GM12878 (cell line): ENCODE results near the gene TMTC1. TPM values are rescaled to one million over a fixed set of nuclear protein-coding genes. Genes with fewer than 3 reads are reported as not detected.

ENCODE experiments used
- ATAC-seq: fragments of 200-7000 bp; cut with Tn5 transposase; 3 replicates; pipeline ENCODE4 v1.9.1; 2020; ENCODE audit warnings: mild to moderate bottlenecking, moderate library complexity
- BruUV-seq: library from RNA; stranded (reverse); fragments of 400-500 nt; replicated peaks from 2 replicates; lab custom pipeline; 2021; lab: Mats Ljungman, UMichigan
- CTCF ChIA-PET: fragments of 300-600 bp; sonication (Branson Sonifier 250); formaldehyde crosslinking; extraction: SDS; loops from one replicate; lab custom pipeline; 2021; ENCODE audit warnings: inconsistent platforms; lab: Yijun Ruan, JAX
- POLR2A ChIA-PET: fragments of 350-600 bp; formaldehyde crosslinking; extraction: SDS; loops from one replicate; lab custom pipeline; 2021; ENCODE audit warnings: inconsistent platforms; lab: Charles Lee
- RAD21 ChIA-PET: fragments of 300-600 bp; sonication (Branson Sonifier 250); formaldehyde crosslinking; loops from one replicate; lab custom pipeline; 2023; ENCODE audit warnings: antibody characterized with exemption; ENCODE audit not compliant: unreplicated experiment; lab: Charles Lee
- SMC1A ChIA-PET: fragments of 300-600 bp; sonication (Branson Sonifier 250); formaldehyde crosslinking; loops from one replicate; lab custom pipeline; 2023; ENCODE audit not compliant: unreplicated experiment, uncharacterized antibody; lab: Charles Lee
- DNase-seq: peaks from one replicate; pipeline ENCODE4 v3.0.0-alpha.2; 2011; ENCODE audit warnings: low read depth, low spot score
- FAIRE-seq: peaks from 3 replicates; lab custom pipeline; 2011; peaks lifted over from hg19 to GRCh38; lab: Jason Lieb, UNC
- H2AFZ ChIP-seq: 2 replicates; pipeline ENCODE4 v1.6.0; 2011; ENCODE audit warnings: low read depth, low read length, control low read depth; ENCODE audit not compliant: control insufficient read depth
- H3K27ac ChIP-seq: 2 replicates; pipeline ENCODE4 v1.5.1; 2011; ENCODE audit warnings: control low read depth; ENCODE audit not compliant: control insufficient read depth, insufficient read depth
- H3K27me3 ChIP-seq, 2 experiments: replicated peaks in 1 of 2; 2 replicates each; pipeline versions ENCODE4 v1.6.0 to v1.6.1; 2011; ENCODE audit warnings: low read length in 1 of 2; ENCODE audit not compliant: control insufficient read depth in 2 of 2, insufficient read depth in 2 of 2
- H3K36me3 ChIP-seq, 2 experiments: 2 replicates each; pipeline ENCODE4 v1.5.1; 2011; ENCODE audit warnings: low read length in 1 of 2; ENCODE audit not compliant: control insufficient read depth in 2 of 2, insufficient read depth in 2 of 2
- H3K4me1 ChIP-seq: 2 replicates; pipeline ENCODE4 v1.6.1; 2011; ENCODE audit warnings: mild to moderate bottlenecking, low read length, moderate library complexity, mixed read lengths; ENCODE audit not compliant: control insufficient read depth, insufficient read depth
- H3K4me2 ChIP-seq: 2 replicates; pipeline ENCODE4 v1.6.0; 2011; ENCODE audit warnings: control low read depth; ENCODE audit not compliant: control insufficient read depth, insufficient read depth
- H3K4me3 ChIP-seq: fragments of 200-600 bp; sonication (generic); 2 replicates; pipeline ENCODE4 v1.5.1; 2016
- H3K79me2 ChIP-seq: 2 replicates; pipeline ENCODE4 v1.6.0; 2011; ENCODE audit warnings: low read length; ENCODE audit not compliant: control insufficient read depth, insufficient read depth
- H3K9ac ChIP-seq: 2 replicates; pipeline ENCODE4 v1.8.0; 2011; ENCODE audit warnings: low read length, control low read depth, mixed read lengths; ENCODE audit not compliant: control insufficient read depth, insufficient read depth
- H3K9me3 ChIP-seq: replicated peaks from 3 replicates; pipeline ENCODE4 v1.5.1; 2011; ENCODE audit warnings: mild to moderate bottlenecking, low read length; ENCODE audit not compliant: control insufficient read depth, insufficient read depth
- H4K20me1 ChIP-seq: 2 replicates; pipeline ENCODE4 v1.6.0; 2011; ENCODE audit not compliant: control insufficient read depth, insufficient read depth
- ASH2L ChIP-seq: fragments of 300-600, 200-600 bp; sonication (generic); IDR thresholded peaks from 2 replicates; pipeline ENCODE4 v1.6.1; 2017; ENCODE audit warnings: low read depth, mild to moderate bottlenecking, borderline replicate concordance
- CHD2 ChIP-seq: IDR thresholded peaks from 2 replicates; pipeline ENCODE4 v1.6.1; 2011; ENCODE audit warnings: low read depth, low read length, improper control_type of control experiment, borderline replicate concordance
- EED ChIP-seq: sonication (generic); IDR thresholded peaks from 2 replicates; pipeline ENCODE4 v1.6.1; 2016; ENCODE audit warnings: antibody characterized with exemption, low read depth
- ESRRA ChIP-seq: IDR thresholded peaks from 2 replicates; pipeline ENCODE4 v1.6.1; 2012; ENCODE audit warnings: mild to moderate bottlenecking, low read length, improper control_type of control experiment
- IKZF1 ChIP-seq: fragments of 450-650 bp; conservative IDR thresholded peaks from 2 replicates; pipeline ENCODE4 v1.6.1; 2017; ENCODE audit warnings: antibody characterized with exemption, mild to moderate bottlenecking
- IRF4 ChIP-seq: IDR thresholded peaks from 2 replicates; pipeline ENCODE4 v1.6.1; 2011; ENCODE audit warnings: low read depth, low read length
- KDM1A ChIP-seq: fragments of 200-600 bp; sonication (generic); IDR thresholded peaks from 2 replicates; pipeline ENCODE4 v1.6.1; 2016; ENCODE audit warnings: borderline replicate concordance
- RB1 ChIP-seq: fragments of 450-650 bp; formaldehyde crosslinking; IDR thresholded peaks from 2 replicates; pipeline ENCODE4 v1.6.1; 2017; ENCODE audit warnings: mild to moderate bottlenecking, borderline replicate concordance
- SMAD1 ChIP-seq: fragments of 450-650 bp; IDR thresholded peaks from 2 replicates; pipeline ENCODE4 v1.6.1; 2018; ENCODE audit warnings: mild to moderate bottlenecking, low read depth; ENCODE audit not compliant: partially characterized antibody
- SREBF2 ChIP-seq: IDR thresholded peaks from 2 replicates; pipeline ENCODE4 v1.6.1; 2012; ENCODE audit warnings: mild to moderate bottlenecking, low read length
- YBX1 ChIP-seq: fragments of 450-650 bp; IDR thresholded peaks from 2 replicates; pipeline ENCODE4 v1.6.1; 2016; ENCODE audit warnings: antibody characterized with exemption
- ZNF384 ChIP-seq: IDR thresholded peaks from 2 replicates; pipeline ENCODE4 v1.6.1; 2012; ENCODE audit warnings: low read depth, mild to moderate bottlenecking, low read length, improper control_type of control experiment, borderline replicate concordance
- ZZZ3 ChIP-seq: IDR thresholded peaks from 2 replicates; pipeline ENCODE4 v1.6.1; 2011; ENCODE audit warnings: low read depth; ENCODE audit not compliant: control insufficient read depth, insufficient read length
- WGBS: methylation state at CpG from one replicate; pipeline ENCODE4 v1.1.6; 2016; ENCODE audit warnings: low lambda C conversion rate; ENCODE audit not compliant: insufficient replicate concordance, insufficient coverage; ENCODE audit errors: missing lambda C conversion rate; 5-methylcytosine and 5-hydroxymethylcytosine counted together
- in situ Hi-C: fragments of 300-500 bp; cut with MboI; formaldehyde crosslinking; loops from 9 replicates; pipeline ENCODE4 v1.14.3; 2018; ENCODE audit warnings: mixed read lengths
- intact Hi-C: fragments of 100-400 bp; cut with micrococcal nuclease; formaldehyde crosslinking; loops from one replicate; pipeline ENCODE4 v1.14.2; 2022; ENCODE audit not compliant: unreplicated experiment
- polyA plus RNA-seq, 11 experiments: library from polyadenylated mRNA; depleted of rRNA in 4 of 11; unstranded in 6 of 11; stranded (reverse) in 5 of 11; fragments of >200 nt; fragmentation: Nextera tagmentation in 4 of 11; fragmentation: Illumina TruSeq in 1 of 11; extraction: Ambion mirVana in 4 of 11; extraction: Trizol in 1 of 11; gene quantifications; 1 replicate in 1 of 11; 2 replicates in 10 of 11; pipeline versions ENCODE4 v1.2.1 to v1.2.3, GENCODE V29; 2011 to 2016; ENCODE audit warnings: inconsistent platforms in 2 of 11, missing spikeins in 2 of 11, low read depth in 1 of 11
- total RNA-seq, 4 experiments: library from RNA; depleted of rRNA in 3 of 4; stranded (reverse); fragments of >200 nt in 3 of 4; fragmentation: Illumina TruSeq in 1 of 4; extraction: Trizol in 1 of 4; gene quantifications; 2 replicates each; pipeline versions ENCODE4 v1.2.1 to v1.2.3, GENCODE V29; 2013 to 2021
- TF ChIP-seq, protein P1 (sequence below): fragments of 450-650 bp; formaldehyde crosslinking; IDR thresholded peaks from 2 replicates; pipeline ENCODE4 v1.4.0; 2020; ENCODE audit warnings: mild to moderate bottlenecking, moderate library complexity
- TF ChIP-seq, protein P2 (sequence below): fragments of 450-650 bp; formaldehyde crosslinking; IDR thresholded peaks from 2 replicates; pipeline ENCODE4 v1.4.0; 2022; ENCODE audit warnings: mild to moderate bottlenecking, moderate library complexity
- TF ChIP-seq, protein P3 (sequence below): fragments of 450-650 bp; IDR thresholded peaks from 2 replicates; pipeline ENCODE4 v1.6.1; 2018; ENCODE audit warnings: borderline replicate concordance, mild to moderate bottlenecking; ENCODE audit not compliant: partially characterized antibody

TMTC1 gene
- total and polyA plus RNA-seq, 10 of the 15 experiments (the other 5 are each of a cell fraction or from before 2014, with no cell fraction given): 0.10 to 20.9 (median 0.57) TPM

DNA sequence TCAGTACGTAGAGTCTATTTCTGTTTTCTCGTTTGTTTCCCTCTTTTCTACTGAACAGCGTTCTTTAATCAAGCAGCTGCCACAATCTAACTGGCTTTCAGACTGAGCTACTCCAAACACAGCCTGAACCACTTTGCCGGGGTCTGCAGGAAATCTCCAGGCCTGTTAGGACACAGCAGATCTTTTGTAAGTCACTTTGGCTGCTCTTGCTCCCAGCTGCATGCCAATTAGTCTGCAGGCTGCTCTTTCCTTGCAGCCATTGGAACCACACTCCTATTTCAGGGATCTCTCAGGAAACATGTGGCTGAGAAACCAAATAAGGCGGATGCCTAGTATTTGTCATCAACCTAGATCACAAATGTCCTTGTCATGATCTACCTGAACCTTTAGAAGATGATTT is 73.6 kb downstream of the TMTC1 start:
- H2AFZ ChIP-seq: peak overlapping the region; percentile 7; the same call in 1 of the 2 replicates
- ATAC-seq: no peak

More for the DNA sequence above, 73.6 kb downstream of the TMTC1 start:
- Histone ChIP-seq H3K27me3 (no peaks in the 10 kb centered on the region), H3K4me2 (no peak overlapping the region), H3K4me1 (no peaks in the 10 kb centered on the region), H3K4me3 (no peak overlapping the region), H3K79me2 (no peaks in the 10 kb centered on the region), H3K9ac (no peak overlapping the region), H3K36me3 (no peaks in the 10 kb centered on the region), H3K9me3 (no peaks in the 10 kb centered on the region), H4K20me1 (no peaks in the 10 kb centered on the region), H3K27ac (no peak overlapping the region)
- ChIA-PET SMC1A (interaction anchor here (0.6 to 1.2 kb wide), 2 partner anchors 10 to 556 kb away, joined by 3 read pairs; no protein-coding TSS in a partner anchor), CTCF (interaction anchor here (2.0 kb wide), 1 partner anchor 13 kb away, joined by 4 read pairs; no protein-coding TSS in a partner anchor), POLR2A (no interaction called here), RAD21 (interaction anchor here (1.4 kb wide), 1 partner anchor 16 kb away, joined by 3 read pairs; no protein-coding TSS in a partner anchor)
- BruUV-seq: no TSS peak
- no peak for TF ChIP-seq SMAD1
- no peak for TF ChIP-seq KDM1A
- TF ChIP-seq, protein P1, sequence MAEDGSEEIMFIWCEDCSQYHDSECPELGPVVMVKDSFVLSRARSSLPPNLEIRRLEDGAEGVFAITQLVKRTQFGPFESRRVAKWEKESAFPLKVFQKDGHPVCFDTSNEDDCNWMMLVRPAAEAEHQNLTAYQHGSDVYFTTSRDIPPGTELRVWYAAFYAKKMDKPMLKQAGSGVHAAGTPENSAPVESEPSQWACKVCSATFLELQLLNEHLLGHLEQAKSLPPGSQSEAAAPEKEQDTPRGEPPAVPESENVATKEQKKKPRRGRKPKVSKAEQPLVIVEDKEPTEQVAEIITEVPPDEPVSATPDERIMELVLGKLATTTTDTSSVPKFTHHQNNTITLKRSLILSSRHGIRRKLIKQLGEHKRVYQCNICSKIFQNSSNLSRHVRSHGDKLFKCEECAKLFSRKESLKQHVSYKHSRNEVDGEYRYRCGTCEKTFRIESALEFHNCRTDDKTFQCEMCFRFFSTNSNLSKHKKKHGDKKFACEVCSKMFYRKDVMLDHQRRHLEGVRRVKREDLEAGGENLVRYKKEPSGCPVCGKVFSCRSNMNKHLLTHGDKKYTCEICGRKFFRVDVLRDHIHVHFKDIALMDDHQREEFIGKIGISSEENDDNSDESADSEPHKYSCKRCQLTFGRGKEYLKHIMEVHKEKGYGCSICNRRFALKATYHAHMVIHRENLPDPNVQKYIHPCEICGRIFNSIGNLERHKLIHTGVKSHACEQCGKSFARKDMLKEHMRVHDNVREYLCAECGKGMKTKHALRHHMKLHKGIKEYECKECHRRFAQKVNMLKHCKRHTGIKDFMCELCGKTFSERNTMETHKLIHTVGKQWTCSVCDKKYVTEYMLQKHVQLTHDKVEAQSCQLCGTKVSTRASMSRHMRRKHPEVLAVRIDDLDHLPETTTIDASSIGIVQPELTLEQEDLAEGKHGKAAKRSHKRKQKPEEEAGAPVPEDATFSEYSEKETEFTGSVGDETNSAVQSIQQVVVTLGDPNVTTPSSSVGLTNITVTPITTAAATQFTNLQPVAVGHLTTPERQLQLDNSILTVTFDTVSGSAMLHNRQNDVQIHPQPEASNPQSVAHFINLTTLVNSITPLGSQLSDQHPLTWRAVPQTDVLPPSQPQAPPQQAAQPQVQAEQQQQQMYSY (CRISPR knock-in tag): no peak
- no peak for TF ChIP-seq ZNF384
- TF ChIP-seq ESRRA: no peak
- TF ChIP-seq, protein P2, sequence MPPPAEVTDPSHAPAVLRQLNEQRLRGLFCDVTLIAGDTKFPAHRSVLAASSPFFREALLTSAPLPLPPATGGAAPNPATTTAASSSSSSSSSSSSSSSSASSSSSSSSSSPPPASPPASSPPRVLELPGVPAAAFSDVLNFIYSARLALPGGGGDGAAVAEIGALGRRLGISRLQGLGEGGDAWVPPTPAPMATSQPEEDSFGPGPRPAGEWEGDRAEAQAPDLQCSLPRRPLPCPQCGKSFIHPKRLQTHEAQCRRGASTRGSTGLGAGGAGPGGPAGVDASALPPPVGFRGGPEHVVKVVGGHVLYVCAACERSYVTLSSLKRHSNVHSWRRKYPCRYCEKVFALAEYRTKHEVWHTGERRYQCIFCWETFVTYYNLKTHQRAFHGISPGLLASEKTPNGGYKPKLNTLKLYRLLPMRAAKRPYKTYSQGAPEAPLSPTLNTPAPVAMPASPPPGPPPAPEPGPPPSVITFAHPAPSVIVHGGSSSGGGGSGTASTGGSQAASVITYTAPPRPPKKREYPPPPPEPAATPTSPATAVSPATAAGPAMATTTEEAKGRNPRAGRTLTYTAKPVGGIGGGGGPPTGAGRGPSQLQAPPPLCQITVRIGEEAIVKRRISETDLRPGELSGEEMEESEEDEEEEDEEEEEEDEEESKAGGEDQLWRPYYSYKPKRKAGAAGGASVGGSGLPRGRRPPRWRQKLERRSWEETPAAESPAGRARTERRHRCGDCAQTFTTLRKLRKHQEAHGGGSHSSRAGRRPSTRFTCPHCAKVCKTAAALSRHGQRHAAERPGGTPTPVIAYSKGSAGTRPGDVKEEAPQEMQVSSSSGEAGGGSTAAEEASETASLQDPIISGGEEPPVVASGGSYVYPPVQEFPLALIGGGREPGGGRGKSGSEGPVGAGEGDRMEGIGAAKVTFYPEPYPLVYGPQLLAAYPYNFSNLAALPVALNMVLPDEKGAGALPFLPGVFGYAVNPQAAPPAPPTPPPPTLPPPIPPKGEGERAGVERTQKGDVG (CRISPR knock-in tag): no peak
- TF ChIP-seq IRF4: no peak
- TF ChIP-seq YBX1: no peak
- no peak for TF ChIP-seq ZZZ3
- TF ChIP-seq, protein P3, sequence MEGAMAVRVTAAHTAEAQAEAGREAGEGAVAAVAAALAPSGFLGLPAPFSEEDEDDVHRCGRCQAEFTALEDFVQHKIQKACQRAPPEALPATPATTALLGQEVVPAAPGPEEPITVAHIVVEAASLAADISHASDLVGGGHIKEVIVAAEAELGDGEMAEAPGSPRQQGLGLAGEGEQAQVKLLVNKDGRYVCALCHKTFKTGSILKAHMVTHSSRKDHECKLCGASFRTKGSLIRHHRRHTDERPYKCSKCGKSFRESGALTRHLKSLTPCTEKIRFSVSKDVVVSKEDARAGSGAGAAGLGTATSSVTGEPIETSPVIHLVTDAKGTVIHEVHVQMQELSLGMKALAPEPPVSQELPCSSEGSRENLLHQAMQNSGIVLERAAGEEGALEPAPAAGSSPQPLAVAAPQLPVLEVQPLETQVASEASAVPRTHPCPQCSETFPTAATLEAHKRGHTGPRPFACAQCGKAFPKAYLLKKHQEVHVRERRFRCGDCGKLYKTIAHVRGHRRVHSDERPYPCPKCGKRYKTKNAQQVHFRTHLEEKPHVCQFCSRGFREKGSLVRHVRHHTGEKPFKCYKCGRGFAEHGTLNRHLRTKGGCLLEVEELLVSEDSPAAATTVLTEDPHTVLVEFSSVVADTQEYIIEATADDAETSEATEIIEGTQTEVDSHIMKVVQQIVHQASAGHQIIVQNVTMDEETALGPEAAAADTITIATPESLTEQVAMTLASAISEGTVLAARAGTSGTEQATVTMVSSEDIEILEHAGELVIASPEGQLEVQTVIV: no peak
- TF ChIP-seq IKZF1: no peak
- no peak for TF ChIP-seq EED
- no peak for TF ChIP-seq ASH2L
- no peak for TF ChIP-seq RB1
- no peak for TF ChIP-seq CHD2
- TF ChIP-seq SREBF2: no peak
- intact Hi-C loops (no loop called here), in situ Hi-C loops (no loop called here)
- DNase-seq (no peak), FAIRE-seq (no peak)
- WGBS: 42% methylated on average over 5 of the region's 5 CpGs
